Tibial nerve (tissue), 4 donors: ENCODE measurements around the gene FOXK1. TPM values are rescaled to one million over a fixed set of nuclear protein-coding genes. Genes with fewer than 3 reads are reported as not detected.
"Not testable (repeated sequence)": the region's sequence is repeated elsewhere in the genome, so short reads cannot be mapped to it uniquely, and the experiment has no call there.

ENCODE experiments used
- DNase-seq, 2 donors: peaks; one replicate each; pipeline ENCODE4 v3.0.0-alpha.2; 2019; ENCODE audit warnings: low spot score in 2 of 2
- H3K27ac ChIP-seq, 4 donors: fragments of 200-600 bp; sonication (generic) in 3 of 4; one replicate each; pipeline ENCODE4 v1.5.1; 2017 to 2019; ENCODE audit warnings: mild to moderate bottlenecking in 1 of 4
- H3K27me3 ChIP-seq, 2 donors: fragments of 200-600 bp; sonication (generic) in 1 of 2; one replicate each; pipeline versions ENCODE4 v1.5.1 to v1.6.0; 2017 to 2019
- H3K36me3 ChIP-seq, 3 donors: fragments of 200-600 bp; sonication (generic); one replicate each; pipeline ENCODE4 v1.5.1; 2018 to 2019
- H3K4me1 ChIP-seq, 4 donors: fragments of 200-600 bp; sonication (generic) in 3 of 4; one replicate each; pipeline ENCODE4 v1.5.1; 2017 to 2019
- H3K4me3 ChIP-seq, 4 donors: fragments of 200-600 bp; sonication (generic) in 3 of 4; one replicate each; pipeline ENCODE4 v1.5.1; 2017 to 2019; ENCODE audit warnings: mild to moderate bottlenecking in 1 of 4, moderate library complexity in 1 of 4
- H3K9me3 ChIP-seq, 4 donors: fragments of 200-600 bp; sonication (generic) in 3 of 4; one replicate each; pipeline ENCODE4 v1.5.1; 2017 to 2019
- EP300 ChIP-seq, 2 donors: sonication (generic); formaldehyde crosslinking; IDR thresholded peaks; one replicate each; pipeline ENCODE4 v1.6.1; 2017; ENCODE audit warnings: antibody characterized with exemption in 2 of 2, mild to moderate bottlenecking in 1 of 2
- POLR2A ChIP-seq, 2 donors: fragments of 450-650 bp; IDR thresholded peaks; one replicate each; pipeline ENCODE4 v1.6.1; 2017; ENCODE audit warnings: antibody characterized with exemption in 2 of 2, mild to moderate bottlenecking in 2 of 2, moderate library complexity in 2 of 2
- WGBS, 2 donors: methylation state at CpG; one replicate each; pipeline ENCODE4 v1.1.5; 2018; 5-methylcytosine and 5-hydroxymethylcytosine counted together
- total RNA-seq, 4 donors: library from RNA; depleted of rRNA; stranded (reverse); fragments of >200 nt; gene quantifications; one replicate each; pipeline ENCODE4 v1.1.0, GENCODE V29; 2016
- TF ChIP-seq, protein P1 (sequence below), 5 experiments: fragments of 200-600 bp in 3 of 5; fragments of 450-650 bp in 2 of 5; sonication (generic) in 3 of 5; IDR thresholded peaks; one replicate each; pipeline ENCODE4 v1.5.1; 2016 to 2019; ENCODE audit warnings: antibody characterized with exemption in 5 of 5, mild to moderate bottlenecking in 3 of 5, moderate library complexity in 2 of 5

Gene FOXK1
- total RNA-seq, 4 donors from 2014 or later, result 24.5 to 47.3 (median 26.4) TPM

DNA sequence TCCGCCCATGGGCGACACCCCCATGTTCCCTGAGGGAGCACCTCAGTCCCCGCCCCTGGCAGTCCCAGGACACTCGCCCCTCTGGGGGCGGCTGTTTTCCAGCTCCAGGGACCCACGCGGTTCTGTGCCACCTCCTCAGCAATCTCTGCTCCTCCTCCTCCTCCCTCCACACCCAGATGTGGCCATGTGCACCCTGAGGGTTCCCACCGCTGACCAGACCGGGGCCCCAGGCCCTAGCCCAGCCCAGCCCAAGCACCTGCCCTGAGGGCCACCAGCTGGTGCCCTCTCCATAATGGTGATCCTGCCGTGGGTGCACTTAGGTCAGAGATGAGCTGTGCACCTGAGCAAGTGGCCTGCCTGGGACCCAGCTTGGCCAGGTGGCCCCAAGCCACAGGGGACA lies 118.4 kb downstream of the FOXK1 start:
- Histone ChIP-seq H3K9me3 (no peaks in the 10 kb centered on the region), H3K4me3 (no peak overlapping the region), H3K36me3 (peaks cover 0 to 62% (median 0%) of the 10 kb centered on the region in 3 donors), H3K27ac (no peak overlapping the region), H3K4me1 (peaks cover 0 to 18% (median 0%) of the 10 kb centered on the region in 4 donors), H3K27me3 (no peaks in the 10 kb centered on the region)
- TF ChIP-seq EP300 (IDR thresholded peaks at IDR 0.05) (no peak), POLR2A (IDR thresholded peaks at IDR 0.05) (no peak)
- TF ChIP-seq, protein P1, sequence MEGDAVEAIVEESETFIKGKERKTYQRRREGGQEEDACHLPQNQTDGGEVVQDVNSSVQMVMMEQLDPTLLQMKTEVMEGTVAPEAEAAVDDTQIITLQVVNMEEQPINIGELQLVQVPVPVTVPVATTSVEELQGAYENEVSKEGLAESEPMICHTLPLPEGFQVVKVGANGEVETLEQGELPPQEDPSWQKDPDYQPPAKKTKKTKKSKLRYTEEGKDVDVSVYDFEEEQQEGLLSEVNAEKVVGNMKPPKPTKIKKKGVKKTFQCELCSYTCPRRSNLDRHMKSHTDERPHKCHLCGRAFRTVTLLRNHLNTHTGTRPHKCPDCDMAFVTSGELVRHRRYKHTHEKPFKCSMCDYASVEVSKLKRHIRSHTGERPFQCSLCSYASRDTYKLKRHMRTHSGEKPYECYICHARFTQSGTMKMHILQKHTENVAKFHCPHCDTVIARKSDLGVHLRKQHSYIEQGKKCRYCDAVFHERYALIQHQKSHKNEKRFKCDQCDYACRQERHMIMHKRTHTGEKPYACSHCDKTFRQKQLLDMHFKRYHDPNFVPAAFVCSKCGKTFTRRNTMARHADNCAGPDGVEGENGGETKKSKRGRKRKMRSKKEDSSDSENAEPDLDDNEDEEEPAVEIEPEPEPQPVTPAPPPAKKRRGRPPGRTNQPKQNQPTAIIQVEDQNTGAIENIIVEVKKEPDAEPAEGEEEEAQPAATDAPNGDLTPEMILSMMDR (IDR thresholded peaks at IDR 0.05), result no peak
- WGBS, 2 donors, result 72 to 86% methylated on average over 7 to 8 of the region's 10 CpGs
- no peak for DNase-seq

- no peak for DNase-seq
- TF ChIP-seq, protein P1 (IDR thresholded peaks at IDR 0.05), result no peak
- H3K9me3 ChIP-seq, result no peaks in the 10 kb centered on the region
- 86 to 91% methylated on average over 15 to 27 of the region's 27 CpGs for WGBS, 2 donors
- H3K4me1 ChIP-seq, result peaks cover 0 to 18% (median 0%) of the 10 kb centered on the region in 4 donors
- no peaks in the 10 kb centered on the region for H3K27me3 ChIP-seq
- no peak overlapping the region for H3K4me3 ChIP-seq
- H3K27ac ChIP-seq, result no peak overlapping the region
- peaks cover 0 to 66% (median 0%) of the 10 kb centered on the region in 3 donors for H3K36me3 ChIP-seq
These were observed 119.1 kb downstream of the FOXK1 start for GRCh38 chr7:4800926-4801838.

DNA sequence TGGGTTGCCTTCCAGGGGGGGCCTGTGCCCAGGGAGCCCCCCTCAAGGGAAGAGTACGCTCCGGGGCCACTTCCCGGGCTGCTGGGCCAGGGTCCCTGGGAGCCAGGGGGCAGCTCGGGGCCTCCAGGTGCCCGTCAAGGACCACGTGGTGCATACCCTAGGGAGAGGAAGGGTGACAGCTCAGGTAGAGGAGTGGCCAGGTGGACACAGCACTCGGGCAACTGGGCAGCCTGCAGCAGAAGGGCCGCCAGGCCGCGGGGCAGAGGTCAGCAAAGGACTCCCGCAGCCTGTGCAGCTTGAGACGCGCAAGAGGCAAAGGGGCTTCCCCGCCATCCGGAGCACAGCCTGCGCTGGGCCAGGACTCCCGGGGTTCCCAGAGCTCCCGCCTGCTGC lies 119.7 kb downstream of the FOXK1 start:
- Histone ChIP-seq H3K4me3 (no peak overlapping the region), H3K36me3 (peaks cover 0 to 68% (median 0%) of the 10 kb centered on the region in 3 donors), H3K4me1 (peaks cover 0 to 20% (median under 1%) of the 10 kb centered on the region in 4 donors), H3K27me3 (no peaks in the 10 kb centered on the region), H3K27ac (no peak overlapping the region), H3K9me3 (no peaks in the 10 kb centered on the region)
- WGBS, 2 donors, result 88% methylated on average over 18 of the region's 18 CpGs
- no peak for DNase-seq
- no peak for TF ChIP-seq POLR2A (IDR thresholded peaks at IDR 0.05)
- TF ChIP-seq, protein P1 (IDR thresholded peaks at IDR 0.05), result no peak

GRCh38 chr7:4802577-4802976 lies 120.5 kb downstream of the FOXK1 start:
- not testable (repeated sequence) for H3K27ac ChIP-seq, H3K27me3 ChIP-seq, DNase-seq, H3K4me3 ChIP-seq, H3K9me3 ChIP-seq
- Histone ChIP-seq H3K4me1 (peaks cover 0 to 27% (median 2%) of the 10 kb centered on the region in 4 donors), H3K36me3 (peaks cover 0 to 62% (median 0%) of the 10 kb centered on the region in 3 donors)
- no CpG with 5 or more reads among the region's 23 CpGs for WGBS, 2 donors

DNA sequence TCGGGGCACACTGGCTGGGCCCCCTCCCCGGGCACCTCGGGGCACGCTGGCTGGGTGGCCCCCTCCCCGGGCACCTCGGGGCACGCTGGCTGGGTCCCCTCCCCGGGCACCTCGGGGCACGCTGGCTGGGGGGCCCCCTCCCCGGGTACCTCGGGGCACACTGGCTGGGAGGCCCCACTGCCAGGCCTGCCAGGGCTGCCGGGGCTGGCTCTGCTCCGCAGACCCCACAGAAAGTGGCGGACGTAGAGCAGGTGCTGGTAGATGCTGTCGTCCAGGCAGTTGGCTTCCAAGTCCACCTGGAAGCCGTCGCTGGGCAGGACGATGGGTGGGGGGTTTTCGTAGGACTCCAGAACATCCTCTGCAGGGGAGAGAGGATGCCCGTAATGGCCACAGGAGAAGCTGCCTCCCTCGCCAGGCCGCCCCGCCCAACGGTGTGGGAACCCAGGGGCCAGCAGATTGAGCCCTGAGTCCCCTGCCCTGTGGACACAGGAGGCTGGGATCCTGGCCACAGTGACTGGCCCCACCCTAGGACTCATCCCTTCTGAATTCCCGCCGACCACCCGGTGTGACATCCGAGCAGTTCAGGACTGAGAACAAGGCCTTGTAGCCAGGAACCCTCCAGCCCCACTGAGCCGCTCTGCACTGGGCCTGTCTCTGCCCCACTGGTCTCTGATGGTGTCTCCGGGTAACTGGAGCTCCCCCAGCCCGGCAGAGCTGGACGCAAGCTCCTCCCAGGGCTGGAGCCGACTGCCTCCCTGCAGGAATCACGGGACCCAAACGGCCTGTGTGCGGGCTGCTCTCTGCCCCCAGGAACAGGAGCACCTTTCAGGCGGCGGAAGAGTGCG lies 121.5 kb downstream of the FOXK1 start:
- TF ChIP-seq EP300 (IDR thresholded peaks at IDR 0.05) (no peak), POLR2A (IDR thresholded peaks at IDR 0.05) (no peak)
- TF ChIP-seq, protein P1 (IDR thresholded peaks at IDR 0.05), result no peak
- Histone ChIP-seq H3K27ac (no peak overlapping the region), H3K9me3 (no peaks in the 10 kb centered on the region), H3K4me3 (no peak overlapping the region), H3K4me1 (peaks cover 0 to 33% (median 2%) of the 10 kb centered on the region in 4 donors), H3K36me3 (peaks cover 0 to 61% (median 0%) of the 10 kb centered on the region in 3 donors), H3K27me3 (no peaks in the 10 kb centered on the region)
- 61 to 77% methylated on average over 19 to 21 of the region's 41 CpGs for WGBS, 2 donors
- no peak for DNase-seq
